OCI-LY1 (cell line): ENCODE measurements around the gene LARP1.

ENCODE experiments used
- CTCF ChIP-seq: fragments of 200-600 bp; sonication (generic), shearing (Covaris generic); IDR thresholded peaks from 2 replicates; pipeline ENCODE4 v1.5.1; 2017; ENCODE audit warnings: mild to moderate bottlenecking, antibody characterized with exemption, low read length, moderate library complexity, mixed read lengths
- EZH2 ChIP-seq: fragments of 200-600 bp; sonication (generic), shearing (Covaris generic); IDR thresholded peaks from 2 replicates; pipeline ENCODE4 v1.8.0; 2017; ENCODE audit warnings: borderline replicate concordance, mixed run types, mild to moderate bottlenecking, antibody characterized with exemption, low read length, moderate library complexity, mixed read lengths

GRCh38 chr5:154782326-154782725 lies 27.1 kb downstream of the LARP1 start:
- TF ChIP-seq CTCF = no peak
- TF ChIP-seq EZH2 = no peak
